ENCODE results near the gene ATAD5. TPM values are rescaled to one million over a fixed set of nuclear protein-coding genes. Genes with fewer than 3 reads are reported as not detected.

ATAD5 gene
- total and polyA plus RNA-seq, 8 donors: 0.15 to 9.7 (median 0.97) TPM

Small RNA genes within 50 kb of the gene (small RNA-seq; reads per million reads assigned to genes)
- 0 reads per million in 4 donors for gene RNU6-298P

Other genes with a start within 250 kb of the ATAD5 start
- gene CRLF3, start 7.3 kb upstream of the ATAD5 start, total RNA-seq: 10 to 100 TPM in 2 of 5 donors, 1 to 10 TPM in 3; 1.7 to 15.2 (median 4.1) TPM
- 1 to 10 TPM; 4.1 to 5.4 (median 5.0) TPM for gene CRLF3, start 7.3 kb upstream of the ATAD5 start, polyA plus RNA-seq
- 10 to 100 TPM in 4 of 5 donors, 1 to 10 TPM in 1; 6.4 to 40.3 (median 24.1) TPM for gene TEFM, start 74.3 kb downstream of the ATAD5 start, total RNA-seq
- 10 to 100 TPM in 1 of 3 donors, 1 to 10 TPM in 2; 5.9 to 13.3 (median 7.9) TPM for gene TEFM, start 74.3 kb downstream of the ATAD5 start, polyA plus RNA-seq
- 10 to 100 TPM in 1 of 5 donors, 1 to 10 TPM in 3, not detected in 1; 4.6 to 28.7 (median 8.4) TPM for gene ADAP2, start 90.0 kb downstream of the ATAD5 start, total RNA-seq
- 10 to 100 TPM in 1 of 3 donors, 1 to 10 TPM in 2; 1.8 to 10.0 (median 6.1) TPM for gene ADAP2, start 90.0 kb downstream of the ATAD5 start, polyA plus RNA-seq
- gene RNF135, start 139.1 kb downstream of the ATAD5 start, total RNA-seq: 10 to 100 TPM in 1 of 5 donors, 1 to 10 TPM in 4; 1.8 to 18.7 (median 7.0) TPM
- 10 to 100 TPM; 11.5 to 15.0 (median 13.0) TPM for gene RNF135, start 139.1 kb downstream of the ATAD5 start, polyA plus RNA-seq

Data from stomach (tissue), 8 donors.